Measurements from ENCODE around the gene MBD3L5.
"Not testable (repeated sequence)": the region's sequence is repeated elsewhere in the genome, so short reads cannot be mapped to it uniquely, and the experiment has no call there.

MBD3L5 gene

DNA sequence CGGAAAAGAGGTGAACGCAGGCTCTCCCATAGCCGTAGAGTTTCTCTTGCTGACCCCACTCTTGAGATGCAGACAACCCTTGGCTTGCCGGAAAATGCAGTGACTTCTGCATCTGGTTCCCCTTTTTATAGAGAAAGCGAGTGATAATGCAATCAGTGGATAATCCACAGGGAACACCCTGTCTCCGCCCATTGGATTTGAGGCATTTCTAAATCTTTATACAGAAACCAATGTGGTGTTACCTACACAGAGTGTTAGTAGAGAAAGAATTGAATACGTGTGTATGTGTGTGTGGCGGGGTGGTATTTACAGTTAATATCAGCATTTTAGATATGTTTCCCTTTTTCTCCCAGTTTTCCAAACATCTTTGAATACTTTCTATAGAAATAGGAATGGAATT is 28.2 kb downstream of the MBD3L5 start, which contains the start of gene MBD3L3:
MBD3L3 (minus strand) TSS at position 101 of the 400 bp plus-strand sequence; CDS start at position 30, 71 bp downstream.
- H3K4me3 ChIP-seq (ENCODE audit: low read length); H3K27ac ChIP-seq (ENCODE audit: low read length); H2AFZ ChIP-seq (ENCODE audit: low read length); H3K79me2 ChIP-seq (ENCODE audit: low read length); H3K9me3 ChIP-seq (replicated peaks; ENCODE audit: insufficient read depth, low read length); H3K9ac ChIP-seq (ENCODE audit: low read length); H3F3A ChIP-seq (ENCODE audit: insufficient read depth, low read length); H3K4me2 ChIP-seq (ENCODE audit: low read depth, low read length); H3K36me3 ChIP-seq (replicated peaks; ENCODE audit: insufficient read depth, low read length); H3K27me3 ChIP-seq (replicated peaks; ENCODE audit: insufficient read depth, low read length); H3K4me1 ChIP-seq (ENCODE audit: low read length); H4K20me1 ChIP-seq (ENCODE audit: insufficient read depth, low read length); H3K9me2 ChIP-seq (replicated peaks; ENCODE audit: insufficient read depth, low read length); DNase-seq: not testable (repeated sequence)

DNA sequence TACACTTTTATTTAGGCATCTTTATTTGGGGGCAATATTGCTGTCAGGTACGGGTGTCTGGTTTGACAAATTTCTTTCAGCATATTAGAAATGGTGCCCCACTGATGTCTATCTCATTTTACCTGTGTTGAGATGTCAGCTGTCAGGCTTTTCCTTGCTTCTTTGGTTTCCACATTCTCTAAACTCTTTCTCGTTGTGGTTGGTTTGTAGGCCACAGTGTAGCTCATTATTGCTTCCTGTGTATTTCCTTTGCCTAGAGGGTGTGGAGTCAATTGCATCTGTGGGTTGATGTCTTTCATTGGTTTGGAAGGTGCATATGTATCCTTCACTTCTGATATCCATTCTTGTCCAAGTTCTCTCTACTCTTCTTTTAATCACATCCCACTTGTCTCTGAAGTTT is 29.6 kb downstream of the MBD3L5 start:
- H3K36me3 ChIP-seq (replicated peaks; ENCODE audit: insufficient read depth, low read length); DNase-seq; H4K20me1 ChIP-seq (ENCODE audit: insufficient read depth, low read length); H3K9me2 ChIP-seq (replicated peaks; ENCODE audit: insufficient read depth, low read length); H3K9ac ChIP-seq (ENCODE audit: low read length); H3K4me1 ChIP-seq (ENCODE audit: low read length); H3K4me2 ChIP-seq (ENCODE audit: low read depth, low read length); H2AFZ ChIP-seq (ENCODE audit: low read length); H3K4me3 ChIP-seq (ENCODE audit: low read length); H3K79me2 ChIP-seq (ENCODE audit: low read length); H3K27ac ChIP-seq (ENCODE audit: low read length); H3F3A ChIP-seq (ENCODE audit: insufficient read depth, low read length); H3K9me3 ChIP-seq (replicated peaks; ENCODE audit: insufficient read depth, low read length): not testable (repeated sequence)
- peaks cover 14% of the 10 kb centered on the region; the same call in 1 of the 2 replicates for H3K27me3 ChIP-seq (replicated peaks; ENCODE audit: insufficient read depth, low read length)

- H4K20me1 ChIP-seq (ENCODE audit: insufficient read depth, low read length) = no peaks in the 10 kb centered on the region
- no peak overlapping the region for H3K4me2 ChIP-seq (ENCODE audit: low read depth, low read length)
- H3K4me1 ChIP-seq (ENCODE audit: low read length) = no peaks in the 10 kb centered on the region
- no peak overlapping the region for H3K4me3 ChIP-seq (ENCODE audit: low read length)
- peaks cover 17% of the 10 kb centered on the region; the same call in 1 of the 2 replicates for H3K27me3 ChIP-seq (replicated peaks; ENCODE audit: insufficient read depth, low read length)
- H3K79me2 ChIP-seq (ENCODE audit: low read length) = no peaks in the 10 kb centered on the region
- H2AFZ ChIP-seq (ENCODE audit: low read length) = no peak overlapping the region
- H3K9me2 ChIP-seq (replicated peaks; ENCODE audit: insufficient read depth, low read length) = no peaks in the 10 kb centered on the region
- TF ChIP-seq CTCF (IDR thresholded peaks at IDR 0.05; ENCODE audit: low read length) (no peak), EZH2phosphoT487 (IDR thresholded peaks at IDR 0.05; ENCODE audit: low read length) (no peak), EZH2 (optimal IDR thresholded peaks at IDR 0.05; ENCODE audit: low read depth, low read length) (no peak)
- H3F3A ChIP-seq (ENCODE audit: insufficient read depth, low read length) = no peaks in the 10 kb centered on the region
- no peak overlapping the region for H3K9ac ChIP-seq (ENCODE audit: low read length)
- H3K27ac ChIP-seq (ENCODE audit: low read length) = no peak overlapping the region
- no peaks in the 10 kb centered on the region for H3K36me3 ChIP-seq (replicated peaks; ENCODE audit: insufficient read depth, low read length)
- no peak for DNase-seq
- H3K9me3 ChIP-seq (replicated peaks; ENCODE audit: insufficient read depth, low read length) = no peaks in the 10 kb centered on the region
Measured at GRCh38 chr19:7063339-7063738, 33.0 kb downstream of the MBD3L5 start.

- Histone ChIP-seq H2AFZ (ENCODE audit: low read length) (no peak overlapping the region), H3K79me2 (ENCODE audit: low read length) (no peaks in the 10 kb centered on the region), H3K9me2 (replicated peaks; ENCODE audit: insufficient read depth, low read length) (no peaks in the 10 kb centered on the region), H3K27ac (ENCODE audit: low read length) (no peak overlapping the region), H3K27me3 (replicated peaks; ENCODE audit: insufficient read depth, low read length) (peaks cover 17% of the 10 kb centered on the region; the same call in 1 of the 2 replicates), H3F3A (ENCODE audit: insufficient read depth, low read length) (no peaks in the 10 kb centered on the region), H3K36me3 (replicated peaks; ENCODE audit: insufficient read depth, low read length) (no peaks in the 10 kb centered on the region), H3K9ac (ENCODE audit: low read length) (no peak overlapping the region), H3K9me3 (replicated peaks; ENCODE audit: insufficient read depth, low read length) (no peaks in the 10 kb centered on the region), H3K4me1 (ENCODE audit: low read length) (no peaks in the 10 kb centered on the region), H3K4me2 (ENCODE audit: low read depth, low read length) (no peak overlapping the region), H4K20me1 (ENCODE audit: insufficient read depth, low read length) (no peaks in the 10 kb centered on the region), H3K4me3 (ENCODE audit: low read length) (no peak overlapping the region)
- no peak for DNase-seq
- no peak for TF ChIP-seq EZH2 (optimal IDR thresholded peaks at IDR 0.05; ENCODE audit: low read depth, low read length)
- TF ChIP-seq CTCF (IDR thresholded peaks at IDR 0.05; ENCODE audit: low read length) = no peak
- no peak for TF ChIP-seq EZH2phosphoT487 (IDR thresholded peaks at IDR 0.05; ENCODE audit: low read length)
Measured at GRCh38 chr19:7063764-7064418, 33.5 kb downstream of the MBD3L5 start.

Data from MM.1S (cell line).